HG03575 (cell line): ENCODE measurements around the gene CHCHD3.
"Not testable (repeated sequence)": the region's sequence is repeated elsewhere in the genome, so short reads cannot be mapped to it uniquely, and the experiment has no call there.

Experiments
- ATAC-seq: cut with Tn5 transposase; IDR thresholded peaks from one replicate; pipeline ENCODE4 v1.9.1; 2021; ENCODE audit not compliant: unreplicated experiment, insufficient number of reproducible peaks, low FRiP score; ENCODE audit errors: extremely low read depth

CHCHD3 gene

DNA sequence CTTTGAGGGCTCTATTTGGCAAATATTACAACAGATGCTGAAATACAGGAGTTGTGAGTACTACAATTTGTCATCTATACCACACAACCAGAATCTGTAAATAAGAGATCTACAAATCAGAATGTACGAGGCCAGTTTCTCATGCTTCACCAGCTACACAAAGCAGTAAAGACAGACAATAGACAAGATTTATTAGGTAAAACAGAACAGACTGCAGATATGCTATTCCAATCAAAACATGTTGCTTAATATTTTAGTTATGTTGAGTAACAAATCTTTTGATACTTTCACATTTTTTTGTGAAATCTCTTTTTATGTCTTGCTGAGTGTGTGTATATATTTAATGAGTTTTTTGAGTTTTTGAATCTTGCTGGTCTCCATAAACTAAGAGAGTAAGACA, 109.1 kb downstream of the CHCHD3 start:
- ATAC-seq: no peak

DNA sequence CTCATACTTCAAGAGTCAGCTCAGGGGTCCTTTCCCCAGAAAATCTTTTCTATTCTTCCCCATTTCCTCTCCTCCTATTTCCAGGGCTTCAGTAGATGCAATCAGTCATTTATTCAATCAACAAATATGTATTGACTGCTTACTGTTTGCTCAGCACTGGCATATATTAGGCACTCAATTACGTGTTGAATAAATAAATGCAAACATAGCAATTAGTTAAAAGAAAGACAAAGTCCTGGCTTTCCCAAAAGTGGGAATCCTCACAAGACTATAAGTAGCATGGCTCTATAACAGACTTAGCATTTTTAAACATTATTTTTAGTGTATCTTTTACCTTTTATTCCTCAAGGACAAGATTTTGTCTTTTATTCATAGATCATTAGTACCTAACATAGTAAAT, 111.6 kb downstream of the CHCHD3 start:
- ATAC-seq: no peak

GRCh38 chr7:132969520-132969919, 112.4 kb downstream of the CHCHD3 start:
- ATAC-seq: no peak

DNA sequence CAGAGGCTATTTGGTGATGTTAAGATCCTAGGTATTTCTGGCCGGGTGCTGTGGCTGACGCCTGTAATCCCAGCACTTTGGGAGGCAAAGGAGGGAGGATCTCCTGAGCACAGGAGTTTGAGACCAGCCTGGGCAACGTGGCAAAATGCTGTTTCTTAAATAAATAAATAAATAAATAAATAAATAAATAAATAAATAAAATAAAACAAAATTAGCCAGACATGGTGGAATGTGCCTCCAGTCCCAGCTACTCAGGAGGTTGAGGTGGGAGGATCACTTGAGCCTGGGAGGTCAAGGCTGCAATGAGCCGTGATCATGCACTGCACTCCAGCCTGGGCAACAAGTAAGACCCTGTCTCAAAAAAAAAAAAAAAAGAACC, 114.4 kb downstream of the CHCHD3 start:
- ATAC-seq: not testable (repeated sequence)

- no peak for ATAC-seq
Measured at GRCh38 chr7:132966754-132967469, 115.0 kb downstream of the CHCHD3 start.

- no peak for ATAC-seq
Measured at GRCh38 chr7:132965951-132966350, 115.9 kb downstream of the CHCHD3 start.

DNA sequence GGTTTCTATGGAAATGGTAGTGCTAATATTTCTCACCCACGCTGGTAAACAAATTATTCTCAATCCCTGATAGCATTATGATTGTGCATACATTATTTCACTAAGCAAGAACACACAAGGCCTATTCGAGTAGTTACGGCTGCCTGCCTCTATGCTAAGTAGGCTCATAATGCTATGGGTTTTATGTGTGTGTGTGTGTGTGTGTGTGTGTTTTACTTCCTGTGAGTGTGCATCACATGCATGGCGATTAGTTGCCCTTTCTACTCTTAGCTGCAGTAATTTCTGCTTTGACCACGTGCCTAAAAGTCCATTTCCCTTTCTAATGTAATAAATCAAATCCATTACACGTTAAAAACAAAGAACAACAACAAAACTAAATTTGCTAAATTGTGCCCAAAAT, 117.0 kb downstream of the CHCHD3 start:
- ATAC-seq: no peak

GRCh38 chr7:132959891-132960290, 122.0 kb downstream of the CHCHD3 start:
- ATAC-seq: no peak

GRCh38 chr7:132956556-132956955, 125.3 kb downstream of the CHCHD3 start:
- no peak for ATAC-seq

DNA sequence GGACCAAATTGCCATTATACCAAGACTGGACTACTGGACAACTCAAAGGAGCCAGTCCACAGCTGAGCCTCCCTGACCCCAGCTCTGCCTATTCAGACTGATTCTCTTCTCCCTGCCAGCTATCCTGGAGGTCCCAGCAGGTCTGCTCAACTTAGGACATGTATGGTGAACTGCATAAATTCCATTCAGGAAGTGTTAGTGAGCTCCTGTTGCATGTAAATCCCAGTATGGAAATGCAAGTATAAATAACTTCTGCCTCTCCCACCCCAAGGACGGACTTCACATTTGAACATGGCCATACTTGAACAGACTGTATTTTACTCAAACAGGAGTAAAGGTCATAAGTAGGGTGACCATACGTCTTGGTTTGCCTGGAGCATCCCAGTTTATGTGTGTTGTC, 128.4 kb downstream of the CHCHD3 start:
- ATAC-seq: no peak

GRCh38 chr7:132950725-132951124, 131.2 kb downstream of the CHCHD3 start:
- ATAC-seq: no peak

- no peak for ATAC-seq
Measured at GRCh38 chr7:132947011-132947410, 134.9 kb downstream of the CHCHD3 start.

DNA sequence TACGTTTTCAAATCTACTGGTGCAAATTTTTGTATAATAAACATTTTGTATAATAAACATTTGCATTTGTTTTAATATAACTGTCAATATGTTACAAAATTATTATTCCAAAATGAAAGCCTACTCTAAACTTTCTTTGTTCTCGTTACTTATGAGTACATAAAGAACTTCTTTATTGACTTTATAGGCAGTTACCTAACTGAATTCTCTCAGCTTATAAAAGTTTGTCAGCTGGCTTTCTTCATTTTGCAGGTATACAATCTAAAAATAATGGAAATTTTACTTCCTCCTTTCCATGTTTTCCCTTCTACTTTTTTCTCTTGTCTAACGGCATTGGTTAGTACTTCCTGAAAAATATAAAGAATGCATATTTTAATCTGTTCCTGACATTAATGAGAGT, 137.1 kb downstream of the CHCHD3 start:
- ATAC-seq: no peak

DNA sequence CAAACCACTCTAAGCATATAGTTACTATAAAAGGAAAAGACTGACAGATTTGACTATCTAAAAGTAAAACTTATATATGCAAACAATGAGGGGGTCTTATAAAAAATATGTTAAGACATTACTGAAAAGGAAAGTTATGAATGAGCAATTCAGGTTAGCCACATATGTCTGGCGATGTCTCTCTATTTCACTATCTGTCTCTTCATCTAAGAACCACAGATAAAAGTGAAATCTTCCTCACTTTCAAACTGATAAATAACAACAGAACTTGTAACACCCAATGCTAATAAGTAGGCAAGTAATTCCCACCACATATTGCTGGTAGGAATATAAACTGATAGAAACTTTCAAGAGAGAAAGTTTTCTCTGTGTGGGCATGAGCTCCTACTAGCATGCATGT, 138.2 kb downstream of the CHCHD3 start:
- ATAC-seq: no peak

DNA sequence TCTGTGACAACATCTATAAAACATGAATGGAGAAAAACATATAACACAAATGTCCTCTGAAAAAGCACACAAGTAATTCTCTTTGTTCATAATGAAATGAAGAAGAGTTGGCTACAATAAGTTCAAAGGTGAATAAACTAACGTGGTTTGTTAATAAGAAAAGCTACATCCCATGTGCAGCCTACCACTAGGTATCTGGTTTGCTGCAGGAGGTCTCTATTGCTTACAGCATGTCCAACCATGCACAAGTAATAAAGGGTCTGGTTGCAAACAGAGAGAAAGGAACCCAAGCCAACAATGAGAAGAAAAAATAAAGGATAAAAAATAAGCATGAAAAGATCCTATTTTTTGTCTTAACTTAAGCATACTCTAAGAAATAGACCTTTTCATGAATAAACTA, 139.2 kb downstream of the CHCHD3 start:
- no peak for ATAC-seq

DNA sequence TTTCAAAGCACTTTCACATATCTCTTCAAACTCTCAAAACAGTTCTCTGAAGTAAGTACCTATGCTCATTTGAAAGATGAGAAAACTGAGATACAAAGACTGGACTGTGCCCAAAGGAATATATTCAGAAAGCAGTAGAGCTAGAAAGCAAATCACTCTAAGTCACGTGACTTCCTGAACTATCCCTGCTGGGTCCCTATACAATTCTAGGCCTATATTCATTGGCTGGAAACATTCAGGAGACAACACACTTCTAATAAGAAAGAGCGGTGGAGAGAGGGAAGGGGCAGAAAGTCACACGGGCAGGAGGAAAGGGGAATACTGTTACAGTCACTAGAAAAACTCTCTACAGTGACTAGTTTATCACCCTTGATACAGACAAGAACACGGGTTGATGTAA, 140.0 kb downstream of the CHCHD3 start:
- ATAC-seq: no peak

DNA sequence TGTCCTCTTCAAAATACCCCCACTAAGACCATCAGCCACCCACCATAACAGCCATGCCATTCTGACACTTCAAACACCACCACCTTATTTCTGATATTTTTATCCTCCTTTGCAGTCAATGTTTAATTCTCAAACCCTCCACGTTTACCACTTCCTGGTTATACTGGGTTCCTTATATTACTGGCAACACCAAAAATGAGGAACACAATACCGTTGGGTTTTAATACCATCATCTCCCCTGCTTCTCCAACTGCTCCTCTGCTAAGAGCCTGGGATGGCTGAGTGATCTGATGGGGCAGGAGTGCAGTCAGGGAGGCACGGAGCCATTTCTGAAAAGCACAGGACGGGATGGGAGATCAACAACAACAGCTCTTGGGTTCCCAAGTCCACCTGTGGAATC, 140.5 kb downstream of the CHCHD3 start:
- no peak for ATAC-seq

GRCh38 chr7:132940084-132940483, 141.8 kb downstream of the CHCHD3 start:
- no peak for ATAC-seq

- ATAC-seq: no peak
Measured at GRCh38 chr7:132939495-132939894, 142.4 kb downstream of the CHCHD3 start.

DNA sequence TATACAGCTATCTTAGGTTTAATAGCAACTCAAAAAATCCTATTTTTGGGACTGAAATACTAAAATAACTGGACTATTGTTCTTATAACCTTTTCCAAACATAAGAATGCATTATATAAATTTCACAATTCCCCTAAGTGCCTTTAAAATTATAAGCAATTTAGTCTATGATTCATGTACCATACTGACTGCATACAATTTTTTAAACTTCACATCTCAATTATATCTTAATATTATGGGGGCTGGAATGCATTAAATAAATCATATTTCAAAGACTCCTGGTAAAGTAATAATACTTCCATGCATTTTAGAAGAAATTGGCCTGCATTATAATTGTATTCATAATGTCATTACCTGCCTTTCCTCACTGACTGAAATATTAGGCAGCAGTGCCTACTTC, 144.6 kb downstream of the CHCHD3 start:
- ATAC-seq: no peak

DNA sequence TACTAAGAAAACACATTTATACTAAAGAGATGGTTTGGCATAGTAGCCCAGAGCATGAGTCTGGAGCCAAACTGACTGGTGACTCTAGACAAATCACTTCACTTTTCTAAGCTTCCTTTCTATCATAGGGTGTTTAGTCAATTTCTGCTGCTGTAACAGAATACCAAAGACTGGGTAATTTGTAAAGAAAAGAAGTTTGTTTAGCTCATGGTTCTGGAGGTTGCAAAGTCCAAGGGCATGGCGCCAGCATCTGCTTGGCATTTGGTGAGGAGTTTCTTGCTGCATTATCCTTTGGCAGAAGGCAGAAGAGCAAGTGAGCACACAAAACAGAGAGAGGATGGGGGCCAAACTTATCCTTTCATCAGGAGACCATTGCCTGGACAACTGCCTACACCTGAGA, 146.3 kb downstream of the CHCHD3 start:
- no peak for ATAC-seq
